Mesendoderm (in vitro differentiated cells): ENCODE results near the gene NEDD4.

ENCODE experiments used
- DNase-seq: peaks from one replicate; pipeline ENCODE4 v3.0.0; 2013
- H2AK5ac ChIP-seq: 2 replicates; pipeline ENCODE4 v1.6.1; 2013; ENCODE audit warnings: low read length, inconsistent platforms
- H2BK120ac ChIP-seq: 2 replicates; pipeline ENCODE4 v1.6.1; 2013; ENCODE audit warnings: low read depth, mild to moderate bottlenecking, low read length, moderate library complexity, mixed read lengths
- H2BK15ac ChIP-seq: replicated peaks from 2 replicates; pipeline ENCODE4 v1.6.1; 2013; ENCODE audit warnings: low read depth, mild to moderate bottlenecking, moderate library complexity
- H2BK5ac ChIP-seq: 2 replicates; pipeline ENCODE4 v1.6.1; 2013; ENCODE audit warnings: low read length, inconsistent platforms
- H3K18ac ChIP-seq: 2 replicates; pipeline ENCODE4 v1.6.1; 2013; ENCODE audit warnings: mild to moderate bottlenecking, low read length, mixed read lengths
- H3K23ac ChIP-seq: one replicate; pipeline ENCODE4 v1.6.1; 2013; ENCODE audit warnings: low read length
- H3K27ac ChIP-seq: 2 replicates; pipeline ENCODE4 v1.5.1; 2013; ENCODE audit warnings: low read depth, mild to moderate bottlenecking, inconsistent platforms, low read length, moderate library complexity
- H3K27me3 ChIP-seq: 2 replicates; pipeline ENCODE4 v1.6.1; 2013; ENCODE audit warnings: low read length, control low read depth, mild to moderate bottlenecking, inconsistent platforms; ENCODE audit not compliant: insufficient read depth, poor library complexity
- H3K36me3 ChIP-seq: 2 replicates; pipeline ENCODE4 v1.6.1; 2013; ENCODE audit warnings: low read length, inconsistent platforms; ENCODE audit not compliant: control insufficient read depth, insufficient read depth
- H3K4ac ChIP-seq: one replicate; pipeline ENCODE4 v1.6.1; 2013; ENCODE audit warnings: low read depth, mild to moderate bottlenecking, low read length, moderate library complexity
- H3K4me1 ChIP-seq: 2 replicates; pipeline ENCODE4 v1.6.1; 2013; ENCODE audit warnings: low read depth, low read length, inconsistent platforms; ENCODE audit not compliant: control insufficient read depth
- H3K4me2 ChIP-seq: 2 replicates; pipeline ENCODE4 v1.6.1; 2013; ENCODE audit warnings: low read length
- H3K4me3 ChIP-seq: 2 replicates; pipeline ENCODE4 v1.5.1; 2013; ENCODE audit warnings: mild to moderate bottlenecking, low read length
- H3K56ac ChIP-seq: one replicate; pipeline ENCODE4 v1.6.1; 2013; ENCODE audit warnings: low read length
- H3K79me1 ChIP-seq: 2 replicates; pipeline ENCODE4 v1.6.1; 2013; ENCODE audit warnings: low read length, inconsistent platforms
- H3K79me2 ChIP-seq: 2 replicates; pipeline ENCODE4 v1.6.1; 2013; ENCODE audit warnings: mild to moderate bottlenecking, low read length; ENCODE audit not compliant: control insufficient read depth, insufficient read depth
- H3K9ac ChIP-seq: 2 replicates; pipeline ENCODE4 v1.6.1; 2013; ENCODE audit warnings: low read length, inconsistent platforms
- H4K5ac ChIP-seq: one replicate; pipeline ENCODE4 v1.6.1; 2013; ENCODE audit warnings: low read length
- H4K8ac ChIP-seq: one replicate; pipeline ENCODE4 v1.6.1; 2013; ENCODE audit warnings: low read depth, mild to moderate bottlenecking, control low read depth, low read length, moderate library complexity
- WGBS: extraction: QIAGEN DNeasy Blood & Tissue Kit; methylation state at CpG from one replicate; pipeline ENCODE4 v1.1.7; 2013; ENCODE audit warnings: low lambda C conversion rate, missing lambda C conversion rate; ENCODE audit not compliant: insufficient coverage; ENCODE audit errors: extremely low coverage; 5-methylcytosine and 5-hydroxymethylcytosine counted together

The NEDD4 gene

GRCh38 chr15:56038015-56038414 lies 44.6 kb upstream of the NEDD4 start:
- Histone ChIP-seq H4K8ac (no peak overlapping the region), H3K4me2 (no peak overlapping the region), H2BK15ac (no peak overlapping the region), H3K18ac (no peak overlapping the region), H3K9ac (no peak overlapping the region), H3K79me2 (no peaks in the 10 kb centered on the region), H2AK5ac (no peak overlapping the region), H3K27ac (no peak overlapping the region), H3K4me1 (no peaks in the 10 kb centered on the region), H3K4ac (no peak overlapping the region), H3K56ac (no peak overlapping the region), H4K5ac (no peak overlapping the region), H2BK5ac (no peak overlapping the region), H3K79me1 (no peaks in the 10 kb centered on the region), H3K36me3 (no peaks in the 10 kb centered on the region), H3K27me3 (no peaks in the 10 kb centered on the region), H2BK120ac (no peak overlapping the region), H3K23ac (no peak overlapping the region), H3K4me3 (no peak overlapping the region)
- no peak for DNase-seq
- WGBS = no CpG with 5 or more reads among the region's 3 CpGs

DNA sequence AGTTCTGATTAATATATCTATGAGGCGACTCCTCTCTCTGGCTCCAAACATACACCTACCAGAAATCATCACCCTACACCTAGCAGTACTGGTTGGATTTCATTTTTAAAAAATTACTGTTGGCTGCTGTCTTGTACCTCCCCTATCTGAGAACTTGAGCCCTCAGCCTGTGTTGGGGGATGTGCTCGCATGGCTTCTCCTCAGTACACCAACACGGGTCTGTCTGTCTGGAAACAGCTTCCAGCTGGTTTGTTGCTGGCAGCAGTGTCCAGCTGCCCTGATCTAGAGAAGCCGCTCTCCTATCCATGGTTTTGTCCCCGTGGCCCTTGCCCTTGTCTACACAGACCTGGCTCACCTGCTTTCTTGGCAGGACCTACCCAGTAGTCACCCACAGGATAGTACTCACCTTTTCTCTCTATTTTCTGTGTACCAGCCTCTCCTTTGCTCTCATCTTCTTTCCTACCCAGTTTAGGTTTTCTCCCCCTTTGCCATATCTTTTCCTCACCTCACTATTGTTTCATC lies 43.2 kb upstream of the NEDD4 start:
- Histone ChIP-seq H3K27ac (no peak overlapping the region), H4K5ac (no peak overlapping the region), H3K36me3 (no peaks in the 10 kb centered on the region), H2BK15ac (no peak overlapping the region), H3K9ac (no peak overlapping the region), H3K4ac (no peak overlapping the region), H3K4me2 (no peak overlapping the region), H3K56ac (no peak overlapping the region), H3K79me2 (no peaks in the 10 kb centered on the region), H4K8ac (no peak overlapping the region), H3K4me1 (no peaks in the 10 kb centered on the region), H3K4me3 (no peak overlapping the region), H2BK5ac (no peak overlapping the region), H3K27me3 (no peaks in the 10 kb centered on the region), H3K18ac (no peak overlapping the region), H2BK120ac (no peak overlapping the region), H3K79me1 (no peaks in the 10 kb centered on the region), H3K23ac (no peak overlapping the region), H2AK5ac (no peak overlapping the region)
- WGBS = no CpG with 5 or more reads among the region's 5 CpGs
- DNase-seq = no peak

GRCh38 chr15:56035166-56035565 lies 41.8 kb upstream of the NEDD4 start:
- no peak overlapping the region for H3K23ac ChIP-seq
- H4K8ac ChIP-seq = no peak overlapping the region
- no peak overlapping the region for H3K4me3 ChIP-seq
- H3K4me2 ChIP-seq = no peak overlapping the region
- H3K79me1 ChIP-seq = no peaks in the 10 kb centered on the region
- no peaks in the 10 kb centered on the region for H3K79me2 ChIP-seq
- H3K27ac ChIP-seq = no peak overlapping the region
- H2BK15ac ChIP-seq = no peak overlapping the region
- no CpG with 5 or more reads among the region's 2 CpGs for WGBS
- H3K36me3 ChIP-seq = no peaks in the 10 kb centered on the region
- H2BK5ac ChIP-seq = no peak overlapping the region
- no peak overlapping the region for H3K4ac ChIP-seq
- no peak overlapping the region for H3K9ac ChIP-seq
- H3K56ac ChIP-seq = no peak overlapping the region
- H2AK5ac ChIP-seq = no peak overlapping the region
- no peak overlapping the region for H3K18ac ChIP-seq
- DNase-seq = no peak
- H4K5ac ChIP-seq = no peak overlapping the region
- H3K4me1 ChIP-seq = no peaks in the 10 kb centered on the region
- no peaks in the 10 kb centered on the region for H3K27me3 ChIP-seq
- no peak overlapping the region for H2BK120ac ChIP-seq

DNA sequence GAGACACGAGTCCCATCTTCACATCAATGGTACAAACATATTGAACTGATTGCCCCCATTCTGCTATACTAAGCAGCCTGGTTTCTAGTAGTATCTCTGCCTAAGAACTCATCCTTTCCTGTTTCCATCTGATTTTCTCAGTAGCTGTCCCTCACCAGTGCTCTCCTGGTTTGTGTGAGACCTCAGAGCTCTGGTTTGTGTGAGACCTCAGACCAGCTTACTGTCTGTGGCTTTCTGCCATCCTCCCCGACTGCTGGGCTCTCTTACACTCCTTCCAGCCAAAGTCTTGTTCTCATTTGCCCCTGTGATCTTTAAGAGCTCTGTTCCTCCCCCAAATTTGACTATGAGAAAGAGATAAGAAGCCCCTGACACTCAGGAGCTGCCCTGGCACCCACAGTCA lies 41.1 kb upstream of the NEDD4 start:
- no peak overlapping the region for H3K9ac ChIP-seq
- H3K18ac ChIP-seq = no peak overlapping the region
- H3K4ac ChIP-seq = no peak overlapping the region
- H3K79me2 ChIP-seq = no peaks in the 10 kb centered on the region
- H3K4me3 ChIP-seq = no peak overlapping the region
- H3K79me1 ChIP-seq = no peaks in the 10 kb centered on the region
- no peak overlapping the region for H2AK5ac ChIP-seq
- no peak overlapping the region for H3K27ac ChIP-seq
- no peaks in the 10 kb centered on the region for H3K4me1 ChIP-seq
- H2BK5ac ChIP-seq = no peak overlapping the region
- DNase-seq = no peak
- no CpG with 5 or more reads among the region's 2 CpGs for WGBS
- H4K8ac ChIP-seq = no peak overlapping the region
- no peaks in the 10 kb centered on the region for H3K27me3 ChIP-seq
- H3K4me2 ChIP-seq = no peak overlapping the region
- H3K36me3 ChIP-seq = no peaks in the 10 kb centered on the region
- no peak overlapping the region for H2BK120ac ChIP-seq
- H3K23ac ChIP-seq = no peak overlapping the region
- H2BK15ac ChIP-seq = no peak overlapping the region
- H4K5ac ChIP-seq = no peak overlapping the region
- H3K56ac ChIP-seq = no peak overlapping the region

DNA sequence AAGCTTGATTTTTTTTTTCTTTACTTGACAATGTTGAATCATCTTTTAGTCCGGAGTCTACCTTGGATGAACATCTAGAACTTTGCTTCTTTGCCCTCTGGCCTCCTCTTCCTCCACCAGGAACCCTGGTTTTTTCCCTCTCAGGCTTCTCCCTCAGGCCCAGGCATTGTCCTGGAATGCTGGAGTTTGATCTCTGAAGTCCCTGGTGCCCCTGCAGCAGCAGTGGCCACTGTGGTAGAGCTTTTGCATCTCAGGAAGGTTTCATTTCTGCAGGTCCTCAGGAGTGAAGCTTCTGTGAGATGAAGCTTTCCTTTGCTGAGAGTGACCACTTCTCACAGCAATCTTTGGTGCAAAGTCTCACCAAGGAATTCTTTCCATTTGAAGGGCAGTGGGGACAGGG lies 39.0 kb upstream of the NEDD4 start:
- Histone ChIP-seq H2BK5ac (no peak overlapping the region), H3K27me3 (no peaks in the 10 kb centered on the region), H3K27ac (no peak overlapping the region), H3K4ac (no peak overlapping the region), H3K56ac (no peak overlapping the region), H3K4me1 (no peaks in the 10 kb centered on the region), H3K9ac (no peak overlapping the region), H2BK120ac (no peak overlapping the region), H4K5ac (no peak overlapping the region), H3K36me3 (no peaks in the 10 kb centered on the region), H3K23ac (no peak overlapping the region), H2AK5ac (no peak overlapping the region), H3K4me2 (no peak overlapping the region), H2BK15ac (no peak overlapping the region), H3K79me1 (no peaks in the 10 kb centered on the region), H4K8ac (no peak overlapping the region), H3K79me2 (no peaks in the 10 kb centered on the region), H3K4me3 (no peak overlapping the region), H3K18ac (no peak overlapping the region)
- no CpG with 5 or more reads among the region's 1 CpG for WGBS
- no peak for DNase-seq

DNA sequence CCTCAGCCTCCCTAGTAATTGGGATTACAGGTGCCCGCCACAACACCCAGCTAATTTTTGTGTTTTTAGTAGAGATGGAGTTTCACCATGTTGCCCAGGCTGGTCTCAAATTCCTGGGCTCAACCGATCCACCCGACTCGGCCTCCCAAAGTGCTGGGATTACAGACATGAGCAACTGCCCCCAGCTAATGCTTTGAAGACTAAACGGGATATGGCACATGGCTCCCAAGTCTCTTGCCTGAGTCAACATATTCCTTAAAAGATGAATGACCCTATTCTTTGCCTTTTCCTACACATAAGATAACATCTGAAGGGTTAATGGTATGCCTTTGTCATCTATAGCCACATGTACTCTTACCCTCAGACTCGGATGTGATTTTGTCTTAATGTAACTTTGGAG lies 38.4 kb upstream of the NEDD4 start:
- H2BK5ac ChIP-seq = no peak overlapping the region
- no peak overlapping the region for H2AK5ac ChIP-seq
- H3K4me3 ChIP-seq = no peak overlapping the region
- H3K18ac ChIP-seq = no peak overlapping the region
- no peak overlapping the region for H3K9ac ChIP-seq
- no peaks in the 10 kb centered on the region for H3K79me1 ChIP-seq
- no peak for DNase-seq
- no peaks in the 10 kb centered on the region for H3K27me3 ChIP-seq
- no peak overlapping the region for H3K23ac ChIP-seq
- no peak overlapping the region for H3K56ac ChIP-seq
- no peaks in the 10 kb centered on the region for H3K79me2 ChIP-seq
- no peak overlapping the region for H2BK120ac ChIP-seq
- H3K4me1 ChIP-seq = no peaks in the 10 kb centered on the region
- no peaks in the 10 kb centered on the region for H3K36me3 ChIP-seq
- H2BK15ac ChIP-seq = no peak overlapping the region
- no peak overlapping the region for H3K4me2 ChIP-seq
- no peak overlapping the region for H4K5ac ChIP-seq
- no CpG with 5 or more reads among the region's 6 CpGs for WGBS
- no peak overlapping the region for H3K27ac ChIP-seq
- H3K4ac ChIP-seq = no peak overlapping the region
- no peak overlapping the region for H4K8ac ChIP-seq
